Mesenchymal stem cell (in vitro differentiated cells and primary cell): ENCODE data around the gene OR2V2.
"Not testable (repeated sequence)": the region's sequence is repeated elsewhere in the genome, so short reads cannot be mapped to it uniquely, and the experiment has no call there.

Experiments used
- DNase-seq: peaks from one replicate; pipeline ENCODE4 v3.0.0-alpha.2; 2013
- H2AFZ ChIP-seq: one replicate; pipeline ENCODE4 v1.6.1; 2013; ENCODE audit warnings: low read depth, mild to moderate bottlenecking, control low read depth, inconsistent platforms, low read length, moderate library complexity
- H2AK5ac ChIP-seq: 2 replicates; pipeline ENCODE4 v1.6.1; 2013; ENCODE audit warnings: low read length, moderate library complexity, mild to moderate bottlenecking, inconsistent platforms; ENCODE audit not compliant: severe bottlenecking
- H2BK120ac ChIP-seq: one replicate; pipeline ENCODE4 v1.6.1; 2013; ENCODE audit warnings: low read depth, mild to moderate bottlenecking, inconsistent platforms, low read length, moderate library complexity
- H2BK12ac ChIP-seq, 2 experiments: one replicate each; pipeline ENCODE4 v1.6.1; 2013; ENCODE audit warnings: inconsistent platforms in 2 of 2, low read length in 2 of 2, mild to moderate bottlenecking in 2 of 2, moderate library complexity in 2 of 2, control low read depth in 1 of 2
- H2BK15ac ChIP-seq: one replicate; pipeline ENCODE4 v1.6.1; 2013; ENCODE audit warnings: mild to moderate bottlenecking, low read depth, inconsistent platforms; ENCODE audit not compliant: poor library complexity, severe bottlenecking
- H2BK5ac ChIP-seq: 2 replicates; pipeline ENCODE4 v1.6.1; 2013; ENCODE audit warnings: low read depth, mild to moderate bottlenecking, low read length, control low read depth, inconsistent platforms; ENCODE audit not compliant: poor library complexity, severe bottlenecking
- H3K14ac ChIP-seq, 2 experiments: one replicate each; pipeline ENCODE4 v1.6.1; 2013; ENCODE audit warnings: inconsistent platforms in 2 of 2, low read length in 2 of 2, control low read depth in 1 of 2, mild to moderate bottlenecking in 1 of 2, moderate library complexity in 1 of 2
- H3K18ac ChIP-seq, 2 experiments: one replicate each; pipeline ENCODE4 v1.6.1; 2013; ENCODE audit warnings: inconsistent platforms in 2 of 2, low read length in 2 of 2, control low read depth in 1 of 2, low read depth in 1 of 2, mild to moderate bottlenecking in 1 of 2
- H3K23ac ChIP-seq, 2 experiments: one replicate each; pipeline ENCODE4 v1.6.1; 2013; ENCODE audit warnings: inconsistent platforms in 2 of 2, low read length in 2 of 2, mild to moderate bottlenecking in 2 of 2, moderate library complexity in 2 of 2, control low read depth in 1 of 2
- H3K27ac ChIP-seq: 2 replicates; pipeline ENCODE4 v1.5.1; 2013; ENCODE audit warnings: mild to moderate bottlenecking, moderate library complexity, low read length, control low read depth, inconsistent platforms; ENCODE audit not compliant: poor library complexity, severe bottlenecking
- H3K27me3 ChIP-seq, 2 experiments: 2 replicates each; pipeline versions ENCODE4 v1.6.1 to v1.7.0; 2013; ENCODE audit warnings: low read length in 2 of 2, mild to moderate bottlenecking in 2 of 2, moderate library complexity in 2 of 2, control low read depth in 1 of 2, inconsistent platforms in 1 of 2; ENCODE audit not compliant: control insufficient read depth in 1 of 2, insufficient read depth in 1 of 2
- H3K36me3 ChIP-seq, 2 experiments: 2 replicates each; pipeline versions ENCODE4 v1.6.1 to v1.7.0; 2013; ENCODE audit warnings: low read length in 2 of 2, control low read depth in 1 of 2, inconsistent platforms in 1 of 2, low read depth in 1 of 2, mild to moderate bottlenecking in 1 of 2; ENCODE audit not compliant: insufficient read depth in 2 of 2, control insufficient read depth in 1 of 2
- H3K4ac ChIP-seq, 2 experiments: one replicate each; pipeline ENCODE4 v1.6.1; 2013; ENCODE audit warnings: inconsistent platforms in 2 of 2, low read length in 2 of 2, mild to moderate bottlenecking in 2 of 2, moderate library complexity in 2 of 2, control low read depth in 1 of 2, low read depth in 1 of 2
- H3K4me1 ChIP-seq: 2 replicates; pipeline ENCODE4 v1.6.1; 2013; ENCODE audit warnings: low read depth, low read length, control low read depth; ENCODE audit not compliant: control insufficient read depth, insufficient read depth
- H3K4me2 ChIP-seq: 2 replicates; pipeline ENCODE4 v1.6.1; 2013; ENCODE audit warnings: low read length, mild to moderate bottlenecking, inconsistent platforms; ENCODE audit not compliant: poor library complexity, severe bottlenecking
- H3K4me3 ChIP-seq, 2 experiments: 2 replicates each; pipeline versions ENCODE4 v1.5.1 to v1.7.0; 2013; ENCODE audit warnings: low read length in 2 of 2, mild to moderate bottlenecking in 2 of 2, control low read depth in 1 of 2, low read depth in 1 of 2; ENCODE audit not compliant: insufficient read depth in 1 of 2
- H3K79me1 ChIP-seq: replicated peaks from 2 replicates; pipeline ENCODE4 v1.6.1; 2013; ENCODE audit warnings: mild to moderate bottlenecking, control low read depth, low read length, inconsistent platforms; ENCODE audit not compliant: poor library complexity, severe bottlenecking
- H3K9ac ChIP-seq: 2 replicates; pipeline ENCODE4 v1.7.0; 2013; ENCODE audit warnings: mild to moderate bottlenecking, low read length, moderate library complexity
- H3K9me3 ChIP-seq: 2 replicates; pipeline ENCODE4 v1.7.0; 2013; ENCODE audit warnings: mild to moderate bottlenecking, low read length; ENCODE audit not compliant: control insufficient read depth
- H4K8ac ChIP-seq: one replicate; pipeline ENCODE4 v1.6.1; 2013; ENCODE audit warnings: inconsistent platforms, mild to moderate bottlenecking, low read length, moderate library complexity
- H4K91ac ChIP-seq: one replicate; pipeline ENCODE4 v1.6.1; 2013; ENCODE audit warnings: mild to moderate bottlenecking, low read length, inconsistent platforms
- WGBS: methylation state at CpG from one replicate; pipeline ENCODE4 v1.1.7; 2013; ENCODE audit warnings: mixed read lengths; 5-methylcytosine and 5-hydroxymethylcytosine counted together

OR2V2 gene

GRCh38 chr5:181104259-181104568 is 43.2 kb upstream of the OR2V2 start:
- not testable (repeated sequence) for H3K36me3 ChIP-seq, H2BK120ac ChIP-seq, H3K4me1 ChIP-seq, H3K79me1 ChIP-seq, H3K14ac ChIP-seq, H4K8ac ChIP-seq, H3K4me3 ChIP-seq, H2BK12ac ChIP-seq, H3K18ac ChIP-seq, H3K9me3 ChIP-seq, H2BK5ac ChIP-seq, H2BK15ac ChIP-seq, H2AK5ac ChIP-seq, H3K4me2 ChIP-seq, H2AFZ ChIP-seq, H3K4ac ChIP-seq, H3K9ac ChIP-seq, DNase-seq, H3K27ac ChIP-seq, H3K23ac ChIP-seq, H4K91ac ChIP-seq
- 37% methylated on average over 5 of the region's 5 CpGs for WGBS
- peaks cover 37 to 47% of the 10 kb centered on the region in 2 experiments for H3K27me3 ChIP-seq

DNA sequence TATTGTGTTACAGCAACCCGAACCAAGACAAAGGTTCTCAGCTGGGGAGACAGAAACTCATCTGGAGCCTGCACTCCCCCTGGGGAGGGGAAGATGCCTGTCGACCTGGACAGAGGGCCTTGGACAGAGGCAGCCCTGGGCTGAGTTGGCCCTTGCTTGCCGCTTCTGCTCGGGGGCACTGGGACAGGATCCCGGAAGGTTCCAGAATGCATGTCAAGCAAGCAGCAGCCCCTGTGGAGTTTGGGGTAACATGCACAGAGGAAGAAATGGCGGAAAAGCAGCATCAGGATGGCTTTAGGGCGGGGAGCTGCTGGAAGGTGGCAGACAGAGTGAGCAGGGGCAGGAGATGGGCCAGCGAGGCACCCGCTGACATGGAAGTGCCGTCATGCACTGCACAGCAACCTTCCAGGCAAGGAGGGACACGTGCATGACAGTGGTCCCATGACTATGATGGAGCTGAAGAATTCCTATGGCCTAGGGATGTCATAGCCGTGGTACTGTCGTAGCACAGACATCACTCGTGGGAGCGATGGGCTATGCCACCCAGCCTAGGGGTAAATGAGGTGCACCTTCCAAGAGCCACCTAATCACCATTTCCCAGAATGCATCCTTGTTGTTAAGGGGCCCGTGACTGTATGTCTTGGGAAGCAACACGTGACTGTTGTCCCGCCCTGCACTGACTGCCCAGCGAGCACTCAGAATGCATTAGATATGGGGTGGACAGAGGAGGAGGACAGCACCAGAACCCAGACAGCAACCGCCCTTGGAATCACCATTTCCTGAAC is 42.6 kb upstream of the OR2V2 start:
- not testable (repeated sequence) for H2AK5ac ChIP-seq, H3K79me1 ChIP-seq, H3K4me2 ChIP-seq, H2BK120ac ChIP-seq, H3K36me3 ChIP-seq, H3K4me3 ChIP-seq, H3K23ac ChIP-seq, H3K27ac ChIP-seq, H3K9ac ChIP-seq, H3K18ac ChIP-seq, H2BK15ac ChIP-seq, H3K4ac ChIP-seq, H2BK12ac ChIP-seq, DNase-seq, H4K8ac ChIP-seq, H4K91ac ChIP-seq, H2AFZ ChIP-seq, H3K9me3 ChIP-seq, H3K4me1 ChIP-seq, H3K14ac ChIP-seq, H2BK5ac ChIP-seq
- 74% methylated on average over 12 of the region's 20 CpGs for WGBS
- H3K27me3 ChIP-seq, result peaks cover 31 to 47% of the 10 kb centered on the region in 2 experiments

DNA sequence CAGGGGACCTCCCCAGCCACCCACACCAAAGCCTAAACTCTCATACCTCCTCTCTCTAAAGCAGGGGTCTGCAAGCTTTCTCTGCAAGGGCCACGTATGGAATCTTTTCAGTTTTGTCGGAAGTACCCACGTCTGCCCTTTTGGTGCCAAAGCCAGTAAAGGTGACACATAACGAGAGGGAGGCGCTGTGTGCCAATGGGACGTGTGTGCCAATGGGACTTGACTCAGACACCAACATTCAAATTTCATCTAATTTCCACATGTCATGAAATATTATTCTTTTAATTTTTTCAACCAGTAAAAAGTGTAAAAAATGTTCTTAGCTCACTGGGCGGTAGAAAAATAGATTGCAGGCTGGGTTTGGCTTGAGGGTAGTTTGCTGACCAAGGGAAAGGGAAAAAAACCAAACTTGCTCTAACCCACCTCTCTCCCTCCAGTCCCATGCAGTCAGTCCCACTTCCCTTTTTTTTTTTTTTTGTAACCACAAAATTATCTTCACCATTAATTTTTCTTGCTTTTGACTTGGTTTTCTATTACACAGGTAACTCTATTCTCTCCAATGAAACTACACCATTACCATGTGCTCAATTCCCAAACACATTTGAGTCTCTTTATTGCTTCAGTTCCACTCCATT is 41.9 kb upstream of the OR2V2 start:
- no peak overlapping the region for H3K14ac ChIP-seq
- 59% methylated on average over 6 of the region's 7 CpGs for WGBS
- H2BK120ac ChIP-seq, result no peak overlapping the region
- H3K27me3 ChIP-seq, result peaks cover 27 to 47% of the 10 kb centered on the region in 2 experiments
- no peak overlapping the region for H3K4me3 ChIP-seq
- DNase-seq, result no peak
- no peak overlapping the region for H3K9ac ChIP-seq
- no peak overlapping the region for H2AK5ac ChIP-seq
- no peak overlapping the region for H3K27ac ChIP-seq
- peaks cover 3% of the 10 kb centered on the region for H3K4me1 ChIP-seq
- no peak overlapping the region for H4K91ac ChIP-seq
- H3K4ac ChIP-seq, result no peak overlapping the region
- H2BK15ac ChIP-seq, result no peak overlapping the region
- no peaks in the 10 kb centered on the region for H3K79me1 ChIP-seq
- H2AFZ ChIP-seq, result no peak overlapping the region
- peaks cover 0 to under 1% of the 10 kb centered on the region in 2 experiments for H3K36me3 ChIP-seq
- H2BK5ac ChIP-seq, result no peak overlapping the region
- no peak overlapping the region for H2BK12ac ChIP-seq
- H3K4me2 ChIP-seq, result no peak overlapping the region
- no peaks in the 10 kb centered on the region for H3K9me3 ChIP-seq
- H3K18ac ChIP-seq, result no peak overlapping the region
- H3K23ac ChIP-seq, result no peak overlapping the region
- H4K8ac ChIP-seq, result no peak overlapping the region

GRCh38 chr5:181107699-181108098 is 39.7 kb upstream of the OR2V2 start:
- Histone ChIP-seq H3K14ac (no peak overlapping the region), H3K27me3 (peaks cover 31 to 69% of the 10 kb centered on the region in 2 experiments), H3K9ac (no peak overlapping the region), H3K27ac (no peak overlapping the region), H3K4me2 (no peak overlapping the region), H2AK5ac (no peak overlapping the region), H2BK120ac (no peak overlapping the region), H3K9me3 (no peaks in the 10 kb centered on the region), H3K4me3 (no peak overlapping the region), H2AFZ (no peak overlapping the region), H3K18ac (no peak overlapping the region), H3K4me1 (peaks cover 3% of the 10 kb centered on the region), H4K91ac (no peak overlapping the region), H2BK5ac (no peak overlapping the region), H2BK12ac (no peak overlapping the region), H3K79me1 (no peaks in the 10 kb centered on the region), H3K23ac (no peak overlapping the region), H2BK15ac (no peak overlapping the region), H3K36me3 (no peaks in the 10 kb centered on the region), H4K8ac (no peak overlapping the region), H3K4ac (no peak overlapping the region)
- 78% methylated on average over 9 of the region's 9 CpGs for WGBS
- DNase-seq, result no peak
